HFF-Myc (cell line): ENCODE data around the gene OR4F6.
A peak's percentile ranks its signal among the peaks of the same experiment; 100 is the strongest.
"Not testable (repeated sequence)": the region's sequence is repeated elsewhere in the genome, so short reads cannot be mapped to it uniquely, and the experiment has no call there.

Experiments used
- DNase-seq: peaks from one replicate; pipeline ENCODE4 v3.0.0-alpha.2; 2011; ENCODE audit warnings: low read depth; ENCODE audit errors: extremely low read depth
- H3K4me3 ChIP-seq: replicated peaks from 2 replicates; pipeline ENCODE4 v1.5.1; 2011; ENCODE audit warnings: low read depth, mild to moderate bottlenecking, control low read depth, low read length
- CTCF ChIP-seq: IDR thresholded peaks from 2 replicates; pipeline ENCODE4 v1.5.1; 2012; ENCODE audit warnings: mild to moderate bottlenecking, low read depth, low read length, control low read depth; ENCODE audit errors: missing control alignments

OR4F6 gene

GRCh38 chr15:101803209-101803608, at the start of gene OR4F6:
OR4F6 (plus strand) TSS chr15:101803509; CDS start chr15:101805720, 2,211 bp downstream.
- no peak for TF ChIP-seq CTCF
- H3K4me3 ChIP-seq, result no peak within 1 kb of the TSS
- no peak for DNase-seq

- H3K4me3 ChIP-seq, DNase-seq: not testable (repeated sequence)
Measured at GRCh38 chr15:101764669-101765339, 38.5 kb upstream of the OR4F6 start.

GRCh38 chr15:101765340-101765671, 38.0 kb upstream of the OR4F6 start:
- H3K4me3 ChIP-seq, DNase-seq: not testable (repeated sequence)

GRCh38 chr15:101765772-101766456, 37.4 kb upstream of the OR4F6 start:
- DNase-seq, result no peak
- no peak overlapping the region for H3K4me3 ChIP-seq
- TF ChIP-seq CTCF, result no peak

- H3K4me3 ChIP-seq, DNase-seq: not testable (repeated sequence)
Measured at GRCh38 chr15:101767083-101767640, 36.1 kb upstream of the OR4F6 start.

- no peak for DNase-seq
- no peak overlapping the region for H3K4me3 ChIP-seq
- no peak for TF ChIP-seq CTCF
Measured at GRCh38 chr15:101772921-101773320, 30.4 kb upstream of the OR4F6 start.

- no peak overlapping the region for H3K4me3 ChIP-seq
- peak; percentile 19 for TF ChIP-seq CTCF
- no peak for DNase-seq
Measured at GRCh38 chr15:101773496-101774100, 29.7 kb upstream of the OR4F6 start.

- no peak for DNase-seq
- H3K4me3 ChIP-seq, result no peak overlapping the region
- no peak for TF ChIP-seq CTCF
Measured at GRCh38 chr15:101775136-101775535, 28.2 kb upstream of the OR4F6 start.

- DNase-seq, H3K4me3 ChIP-seq: not testable (repeated sequence)
Measured at GRCh38 chr15:101778576-101778975, 24.7 kb upstream of the OR4F6 start.

- DNase-seq, H3K4me3 ChIP-seq: not testable (repeated sequence)
Measured at GRCh38 chr15:101780225-101780624, 23.1 kb upstream of the OR4F6 start.
